Right lobe of liver (tissue), 6 donors: ENCODE results near the gene SMIM27. TPM values are rescaled to one million over a fixed set of nuclear protein-coding genes. Genes with fewer than 3 reads are reported as not detected.
"Not testable (repeated sequence)": the region's sequence is repeated elsewhere in the genome, so short reads cannot be mapped to it uniquely, and the experiment has no call there.

Source experiments
- ATAC-seq, 4 donors: fragments of 200-7000 bp; cut with Tn5 transposase; one replicate each; pipeline ENCODE4 v1.9.1; 2020; ENCODE audit warnings: mild to moderate bottlenecking in 4 of 4, moderate library complexity in 4 of 4
- DNase-seq, 3 donors: peaks; one replicate each; pipeline ENCODE4 v3.0.0-alpha.2; 2020
- H3K27ac ChIP-seq, 3 donors: fragments of 200-600 bp; one replicate each; pipeline ENCODE4 v1.8.0; 2022
- H3K27me3 ChIP-seq, 2 donors: fragments of 200-600 bp; one replicate each; pipeline ENCODE4 v1.8.0; 2022
- H3K36me3 ChIP-seq, 4 donors: fragments of 200-600 bp; sonication (generic) in 1 of 4; one replicate each; pipeline versions ENCODE4 v1.5.1 to v1.8.0; 2017 to 2022; ENCODE audit warnings: control low read depth in 1 of 4
- H3K4me1 ChIP-seq, 4 donors: fragments of 200-600 bp; sonication (generic) in 1 of 4; one replicate each; pipeline versions ENCODE4 v1.5.1 to v1.8.0; 2017 to 2022; ENCODE audit warnings: control low read depth in 1 of 4
- H3K4me3 ChIP-seq, 3 donors: fragments of 200-600 bp; one replicate each; pipeline ENCODE4 v1.8.0; 2022
- H3K9me3 ChIP-seq, 4 donors: fragments of 200-600 bp; sonication (generic) in 1 of 4; one replicate each; pipeline versions ENCODE4 v1.5.1 to v1.8.0; 2017 to 2022; ENCODE audit warnings: control low read depth in 1 of 4
- POLR2A ChIP-seq: fragments of 450-650 bp; IDR thresholded peaks from one replicate; pipeline ENCODE4 v1.6.1; 2017; ENCODE audit warnings: antibody characterized with exemption, mild to moderate bottlenecking
- WGBS: methylation state at CpG from one replicate; pipeline ENCODE4 v1.1.6; 2018; ENCODE audit warnings: low coverage, low lambda C conversion rate; ENCODE audit not compliant: insufficient coverage; ENCODE audit errors: missing lambda C conversion rate; 5-methylcytosine and 5-hydroxymethylcytosine counted together
- intact Hi-C, 2 donors: fragments of 100-400 bp; cut with DNase I; formaldehyde crosslinking; loops; one replicate each; pipeline versions ENCODE4 v1.11.2 to v1.14.1; 2022
- total RNA-seq, 6 experiments: library from RNA; depleted of rRNA in 2 of 6; stranded (reverse); fragments of >200 nt in 2 of 6; fragmentation: NEBNext Ultra II Directional in 3 of 6; extraction: Animal tissue kit (Norgen Biotek cat#: 25700) in 3 of 6; gene quantifications; one replicate each; pipeline versions ENCODE4 v1.1.0 to v1.2.4, GENCODE V29; 2016 to 2023
- TF ChIP-seq, protein P1 (sequence below), 4 donors: fragments of 200-600 bp in 3 of 4; fragments of 450-650 bp in 1 of 4; IDR thresholded peaks; one replicate each; pipeline versions ENCODE4 v1.5.1 to v1.8.0; 2016 to 2022; ENCODE audit warnings: antibody characterized with exemption in 4 of 4, mild to moderate bottlenecking in 2 of 4
- donor health status: DM: no; HTN: yes; CAD: no.
- donor health status: DM: no; HTN: no; CAD: no.
- donor health status: DM: no; HTN: no; CAD: no.
- donor health status: DM: no; HTN: yes; CAD: no.
- donor health status: DM: no; HTN: yes; CAD: no.

SMIM27 gene
- total RNA-seq, 6 experiments from 2014 or later: 0.49 to 7.4 (median 2.9) TPM

DNA sequence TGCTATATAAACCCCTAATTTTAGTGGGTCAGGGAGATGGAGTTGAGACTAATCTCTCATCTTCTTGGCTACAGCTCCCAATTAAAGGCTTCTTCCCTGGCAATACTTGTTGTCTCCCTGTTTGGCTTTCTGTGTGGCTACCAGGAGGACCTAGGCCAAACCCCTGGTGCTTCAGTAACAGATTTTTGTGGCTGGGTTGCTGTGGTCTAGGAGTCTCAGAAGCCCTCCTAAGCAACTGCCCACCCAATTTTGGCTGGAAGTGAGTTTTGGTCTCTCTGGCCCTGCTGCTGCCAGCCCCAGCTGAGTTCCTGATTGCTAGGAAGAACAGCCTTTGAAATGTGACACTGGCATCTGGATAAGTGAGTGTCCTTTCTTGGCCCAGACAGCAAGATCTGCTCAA is 35.9 kb upstream of the SMIM27 start:
- H3K36me3 ChIP-seq: no peaks in the 10 kb centered on the region
- no peak overlapping the region for H3K27ac ChIP-seq
- no peaks in the 10 kb centered on the region for H3K9me3 ChIP-seq
- no peaks in the 10 kb centered on the region for H3K27me3 ChIP-seq
- DNase-seq (no peak), ATAC-seq (no peak)
- H3K4me3 ChIP-seq: no peak overlapping the region
- intact Hi-C loops: no loop called here
- TF ChIP-seq POLR2A: no peak
- TF ChIP-seq, protein P1, sequence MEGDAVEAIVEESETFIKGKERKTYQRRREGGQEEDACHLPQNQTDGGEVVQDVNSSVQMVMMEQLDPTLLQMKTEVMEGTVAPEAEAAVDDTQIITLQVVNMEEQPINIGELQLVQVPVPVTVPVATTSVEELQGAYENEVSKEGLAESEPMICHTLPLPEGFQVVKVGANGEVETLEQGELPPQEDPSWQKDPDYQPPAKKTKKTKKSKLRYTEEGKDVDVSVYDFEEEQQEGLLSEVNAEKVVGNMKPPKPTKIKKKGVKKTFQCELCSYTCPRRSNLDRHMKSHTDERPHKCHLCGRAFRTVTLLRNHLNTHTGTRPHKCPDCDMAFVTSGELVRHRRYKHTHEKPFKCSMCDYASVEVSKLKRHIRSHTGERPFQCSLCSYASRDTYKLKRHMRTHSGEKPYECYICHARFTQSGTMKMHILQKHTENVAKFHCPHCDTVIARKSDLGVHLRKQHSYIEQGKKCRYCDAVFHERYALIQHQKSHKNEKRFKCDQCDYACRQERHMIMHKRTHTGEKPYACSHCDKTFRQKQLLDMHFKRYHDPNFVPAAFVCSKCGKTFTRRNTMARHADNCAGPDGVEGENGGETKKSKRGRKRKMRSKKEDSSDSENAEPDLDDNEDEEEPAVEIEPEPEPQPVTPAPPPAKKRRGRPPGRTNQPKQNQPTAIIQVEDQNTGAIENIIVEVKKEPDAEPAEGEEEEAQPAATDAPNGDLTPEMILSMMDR (IDR thresholded peaks at IDR 0.05): no peak
- no peaks in the 10 kb centered on the region for H3K4me1 ChIP-seq

DNA sequence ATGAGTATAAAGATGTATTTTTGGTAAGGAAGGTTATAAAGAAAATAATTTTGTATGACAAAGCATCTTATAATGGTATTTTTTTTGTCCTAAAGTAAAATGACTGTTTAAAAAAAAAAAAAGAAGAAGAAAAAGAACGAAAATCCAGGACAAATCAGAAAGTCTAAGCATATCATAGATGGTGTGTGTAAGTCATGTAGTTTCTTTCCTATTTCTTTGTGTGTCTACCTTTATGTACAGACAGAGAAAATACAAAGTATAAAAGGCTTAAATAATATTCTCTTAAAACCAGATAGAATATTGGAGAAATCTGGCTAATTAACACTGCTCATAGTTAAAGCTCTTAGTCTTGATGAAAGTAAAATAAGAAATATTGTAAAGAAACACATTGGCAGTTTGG is 33.9 kb upstream of the SMIM27 start:
- 93% methylated on average over 1 of the region's 1 CpG for WGBS
- no peak for DNase-seq
- no peaks in the 10 kb centered on the region for H3K27me3 ChIP-seq
- no peak overlapping the region for H3K27ac ChIP-seq
- H3K36me3 ChIP-seq: no peaks in the 10 kb centered on the region
- H3K4me3 ChIP-seq: no peak overlapping the region
- peaks cover 0 to 1% (median 0%) of the 10 kb centered on the region in 4 donors for H3K4me1 ChIP-seq
- intact Hi-C loops: no loop called here
- no peak for ATAC-seq
- TF ChIP-seq, protein P1 (IDR thresholded peaks at IDR 0.05): no peak
- no peak for TF ChIP-seq POLR2A
- no peaks in the 10 kb centered on the region for H3K9me3 ChIP-seq

DNA sequence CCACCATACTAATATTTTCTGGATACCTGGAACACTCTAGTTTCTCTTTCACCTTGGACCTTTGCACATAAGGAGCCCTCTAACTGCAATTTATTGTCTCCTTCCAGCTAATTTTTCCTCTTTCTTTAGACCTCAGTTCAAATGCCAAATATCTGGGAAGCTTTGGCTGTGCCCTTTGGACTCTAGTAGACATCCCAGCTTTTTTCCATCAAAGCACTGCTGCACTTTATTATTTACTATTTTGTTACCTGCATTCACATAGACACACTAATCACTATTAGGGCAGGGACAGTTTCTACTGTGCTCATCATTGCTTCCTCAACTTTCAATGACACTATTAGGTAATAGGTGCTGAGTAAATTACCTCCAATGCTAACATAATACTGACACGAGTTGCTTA is 28.2 kb upstream of the SMIM27 start:
- WGBS: 20% methylated on average over 1 of the region's 1 CpG
- peak; percentile 36 to 54 (median 43) for ATAC-seq
- no peak for DNase-seq
- H3K9me3 ChIP-seq: no peaks in the 10 kb centered on the region
- H3K36me3 ChIP-seq: no peaks in the 10 kb centered on the region
- H3K27me3 ChIP-seq: no peaks in the 10 kb centered on the region
- intact Hi-C loops: loop anchor here in 1 of 2 donors (10.0 kb wide), 1 partner anchor 89 kb away; no protein-coding TSS in a partner anchor
- no peak overlapping the region for H3K4me3 ChIP-seq
- no peak for TF ChIP-seq POLR2A
- TF ChIP-seq, protein P1 (IDR thresholded peaks at IDR 0.05): no peak
- peak overlapping the region in 1 of 3 donors; percentile 91 for H3K27ac ChIP-seq
- H3K4me1 ChIP-seq: peaks cover 0 to 24% (median 9%) of the 10 kb centered on the region in 4 donors

DNA sequence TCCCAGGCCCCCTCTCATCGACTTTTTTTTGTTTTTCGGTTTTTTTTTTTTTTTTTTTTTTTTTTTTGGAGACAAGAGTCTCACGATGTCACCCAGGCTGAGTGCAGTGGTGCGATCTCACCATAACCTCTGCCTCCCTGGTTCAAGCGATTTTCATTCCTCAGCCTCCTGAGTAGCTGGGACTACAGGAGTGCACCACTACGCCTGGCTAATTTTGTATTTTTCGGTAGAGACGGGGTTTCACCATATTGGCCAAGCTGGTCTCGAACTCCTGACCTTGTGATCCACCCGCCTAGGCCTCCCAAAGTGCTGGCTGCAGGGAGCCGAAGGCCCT is 27.6 kb upstream of the SMIM27 start:
- Histone ChIP-seq H3K4me1 (peaks cover 0 to 24% (median 9%) of the 10 kb centered on the region in 4 donors), H3K4me3 (peak overlapping the region in 1 of 3 donors; percentile 74), H3K27ac (peak overlapping the region in 1 of 3 donors; percentile 91)
- not testable (repeated sequence) for H3K9me3 ChIP-seq, ATAC-seq, DNase-seq, H3K27me3 ChIP-seq, H3K36me3 ChIP-seq
- WGBS: 88% methylated on average over 4 of the region's 11 CpGs
- intact Hi-C loops: loop anchor here in 1 of 2 donors (10.0 kb wide), 1 partner anchor 90 kb away; no protein-coding TSS in a partner anchor

DNA sequence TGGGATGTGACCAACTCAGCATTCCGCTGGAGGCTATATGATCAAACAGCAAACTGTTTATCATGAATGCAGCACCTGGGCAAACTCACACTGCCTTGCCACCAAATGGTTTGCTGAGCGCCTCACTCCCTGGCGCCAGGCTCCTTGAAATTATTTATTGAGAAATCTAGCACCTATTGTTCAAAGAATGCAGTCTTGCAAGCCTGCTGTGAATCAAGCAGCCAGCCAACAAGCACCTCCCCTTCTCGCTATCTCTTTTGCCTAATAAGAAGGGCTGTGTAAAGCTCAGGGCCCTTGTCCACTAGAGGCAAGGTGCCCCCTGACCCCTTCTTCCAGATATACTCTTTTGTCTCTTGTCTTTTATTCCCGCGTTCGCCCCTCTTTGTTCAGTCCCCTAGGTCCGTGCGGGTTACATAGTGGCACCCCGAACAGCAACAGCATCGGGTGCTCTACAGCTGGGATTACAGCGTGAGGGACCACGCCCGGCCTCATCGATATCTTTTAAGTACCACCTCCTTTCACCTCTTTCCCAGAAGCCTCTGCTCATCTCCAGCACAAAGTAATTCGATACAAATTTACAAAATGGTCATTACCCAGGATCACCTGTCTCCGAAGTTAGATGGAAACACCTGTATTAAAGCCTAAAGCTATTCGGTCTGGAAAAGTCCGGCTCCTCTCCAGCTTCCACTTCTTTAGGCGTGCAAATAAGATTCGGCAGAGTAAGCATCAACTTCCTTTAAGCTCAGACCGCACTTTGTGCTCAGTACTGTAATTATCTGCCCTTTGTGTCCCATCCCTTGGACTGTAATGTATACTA is 27.0 kb upstream of the SMIM27 start:
- intact Hi-C loops: loop anchor here in 1 of 2 donors (5.0 to 10.0 kb wide), 2 partner anchors 90 to 148 kb away; no protein-coding TSS in a partner anchor
- peak overlapping the region; percentile 84 to 91 (median 87) for H3K27ac ChIP-seq

More for the DNA sequence above, 27.0 kb upstream of the SMIM27 start:
- Histone ChIP-seq H3K4me1 (peaks cover 0 to 24% (median 9%) of the 10 kb centered on the region in 4 donors), H3K4me3 (peak overlapping the region; percentile 65 to 74 (median 68)), H3K9me3 (no peaks in the 10 kb centered on the region), H3K36me3 (no peaks in the 10 kb centered on the region), H3K27me3 (no peaks in the 10 kb centered on the region)
- 16% methylated on average over 19 of the region's 22 CpGs for WGBS
- TF ChIP-seq POLR2A: no peak
- TF ChIP-seq, protein P1 (IDR thresholded peaks at IDR 0.05): no peak
- ATAC-seq (peak in 3 of 4 donors; percentile 9 to 13 (median 11)), DNase-seq (no peak)
